ENCODE results near the gene PTPRS. TPM values are rescaled to one million over a fixed set of nuclear protein-coding genes. Genes with fewer than 3 reads are reported as not detected.

The PTPRS gene
- polyA plus RNA-seq, 3 donors: 16.4 to 106 (median 28.5) TPM

DNA sequence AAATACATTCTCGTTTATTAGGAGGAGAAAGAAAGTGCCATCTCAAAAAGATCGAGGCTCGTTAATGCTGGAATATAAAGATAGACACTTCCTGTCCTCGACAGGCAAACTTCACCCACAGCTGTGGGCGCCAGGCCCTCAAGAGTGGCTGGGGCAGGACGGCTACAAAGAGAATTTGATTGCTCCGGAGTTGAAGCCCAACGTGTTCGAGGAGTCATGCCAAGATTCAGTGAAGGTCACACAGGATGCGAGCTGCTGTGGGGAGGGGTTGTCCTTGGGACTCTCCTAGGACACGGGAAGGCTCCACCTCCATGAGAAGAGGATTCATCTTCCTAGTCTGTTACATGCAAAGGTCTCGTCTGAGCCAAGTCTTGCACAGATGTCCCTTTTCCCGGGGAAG, 16.3 kb upstream of the PTPRS start:
- no peak overlapping the region for H3K27ac ChIP-seq (ENCODE audit: low read depth, low read length)
- 24 to 40% (median 39%) methylated on average over 13 of the region's 13 CpGs for WGBS, 3 donors

DNA sequence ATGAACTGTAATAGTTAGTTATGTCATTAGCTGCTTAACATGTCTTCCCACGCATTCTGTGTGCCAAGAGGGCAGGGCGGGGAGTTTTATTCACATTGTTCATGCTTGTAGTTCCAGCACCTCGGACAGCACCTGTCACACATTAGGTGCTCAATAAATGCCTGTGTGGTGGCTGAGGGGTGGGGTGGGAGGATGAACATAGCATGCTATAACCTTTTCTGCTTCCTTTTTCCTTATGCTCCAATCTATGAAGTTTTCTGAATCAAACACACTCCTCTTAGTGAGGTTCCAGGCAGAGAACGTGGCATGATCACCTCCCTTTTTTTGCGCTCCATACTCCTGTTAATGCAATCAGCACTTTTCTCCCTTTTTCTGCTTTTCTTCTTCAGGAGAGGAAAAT, 15.8 kb upstream of the PTPRS start:
- 72 to 80% (median 77%) methylated on average over 5 of the region's 5 CpGs for WGBS, 3 donors
- no peak overlapping the region for H3K27ac ChIP-seq (ENCODE audit: low read depth, low read length)

DNA sequence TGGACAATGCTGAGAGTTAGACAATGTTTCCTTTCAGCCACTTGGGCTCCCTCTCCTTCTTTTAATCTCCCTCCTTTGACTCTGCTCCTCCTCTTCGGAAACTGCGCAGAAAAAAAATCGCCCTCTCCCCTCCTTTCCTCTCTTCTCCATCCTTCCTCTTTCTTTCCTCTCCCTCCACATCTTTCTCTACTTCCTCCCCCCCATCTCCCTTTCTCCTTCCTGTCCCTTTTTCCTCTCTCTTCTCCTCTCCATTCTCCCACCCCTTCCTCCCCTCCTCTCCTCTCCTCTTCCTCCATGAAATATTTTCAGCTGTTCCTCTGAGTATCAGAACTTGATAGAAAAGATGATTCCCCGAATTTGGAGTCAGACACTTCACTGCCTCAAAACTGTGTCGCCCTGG, 15.1 kb upstream of the PTPRS start:
- no peak overlapping the region for H3K27ac ChIP-seq (ENCODE audit: low read depth, low read length)
- 48 to 56% (median 54%) methylated on average over 5 of the region's 5 CpGs for WGBS, 3 donors

DNA sequence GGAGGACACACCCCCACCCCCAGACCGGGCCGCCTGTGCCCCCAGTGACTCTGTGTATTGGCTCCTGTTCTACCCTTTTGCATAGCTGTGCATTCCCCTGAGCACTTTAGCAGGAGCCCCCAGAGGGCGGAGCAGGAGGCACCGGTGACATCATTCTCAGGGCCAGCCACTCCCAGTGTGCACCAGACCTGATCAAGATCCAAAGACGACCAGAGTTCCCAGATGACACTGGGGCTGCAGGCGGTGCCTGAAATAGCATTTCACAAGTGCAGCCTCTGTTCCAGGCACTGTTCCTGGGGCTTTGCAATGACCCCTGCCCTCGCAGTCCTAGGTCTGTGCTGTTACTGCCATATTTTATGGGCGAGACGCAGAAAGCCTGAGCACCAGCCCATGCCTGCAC, 14.5 kb upstream of the PTPRS start:
- 55 to 58% (median 55%) methylated on average over 9 of the region's 9 CpGs for WGBS, 3 donors
- no peak overlapping the region for H3K27ac ChIP-seq (ENCODE audit: low read depth, low read length)

DNA sequence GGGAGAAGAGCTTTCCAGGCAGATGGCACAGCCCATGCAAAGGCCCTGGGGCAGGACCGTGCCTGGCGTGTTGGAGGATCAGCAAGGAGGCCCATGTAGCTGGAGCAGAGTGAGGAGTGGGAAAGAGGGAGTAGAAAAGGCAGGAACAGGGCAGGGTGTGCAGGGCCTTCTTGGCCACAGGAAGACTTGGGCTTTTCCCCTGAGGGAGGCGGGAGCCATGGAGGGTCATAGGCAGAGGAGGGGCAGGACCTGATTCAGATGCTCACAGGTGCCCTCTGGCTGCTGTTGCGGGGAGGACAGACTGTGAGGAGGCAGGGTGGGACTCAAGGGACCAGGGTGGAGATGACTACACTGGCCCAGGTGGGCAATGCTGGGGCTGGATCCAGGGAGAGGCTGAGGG, 13.8 kb upstream of the PTPRS start:
- WGBS, 3 donors: 84 to 92% (median 90%) methylated on average over 4 of the region's 4 CpGs
- H3K27ac ChIP-seq (ENCODE audit: low read depth, low read length): no peak overlapping the region

DNA sequence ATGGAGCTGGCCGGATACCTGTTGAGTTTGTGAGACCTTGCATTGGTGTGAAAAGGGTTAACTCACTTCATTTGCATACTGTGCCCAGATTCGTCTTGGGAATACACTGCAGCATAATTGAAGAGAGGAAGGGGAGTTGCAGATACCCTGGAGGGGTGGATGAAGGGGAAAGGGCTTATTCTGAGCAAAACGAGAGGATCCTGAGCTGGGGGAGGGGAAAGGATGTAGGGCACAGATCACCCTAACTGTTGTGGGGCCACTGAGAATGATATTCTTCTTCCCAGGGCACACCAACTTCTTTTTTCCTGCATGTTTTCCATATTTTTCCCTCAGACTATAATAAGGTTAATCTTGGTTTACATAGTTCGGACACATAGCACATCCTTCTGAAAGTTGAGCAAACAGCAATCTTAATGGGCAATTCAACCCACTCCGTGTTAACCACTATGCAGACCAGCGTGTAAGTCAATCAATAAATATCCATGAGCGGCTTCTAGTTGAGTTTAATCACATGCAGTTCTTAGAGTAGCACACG, 11.7 kb upstream of the PTPRS start:
- no peak overlapping the region for H3K27ac ChIP-seq (ENCODE audit: low read depth, low read length)
- 17 to 35% (median 34%) methylated on average over 8 of the region's 8 CpGs for WGBS, 3 donors

DNA sequence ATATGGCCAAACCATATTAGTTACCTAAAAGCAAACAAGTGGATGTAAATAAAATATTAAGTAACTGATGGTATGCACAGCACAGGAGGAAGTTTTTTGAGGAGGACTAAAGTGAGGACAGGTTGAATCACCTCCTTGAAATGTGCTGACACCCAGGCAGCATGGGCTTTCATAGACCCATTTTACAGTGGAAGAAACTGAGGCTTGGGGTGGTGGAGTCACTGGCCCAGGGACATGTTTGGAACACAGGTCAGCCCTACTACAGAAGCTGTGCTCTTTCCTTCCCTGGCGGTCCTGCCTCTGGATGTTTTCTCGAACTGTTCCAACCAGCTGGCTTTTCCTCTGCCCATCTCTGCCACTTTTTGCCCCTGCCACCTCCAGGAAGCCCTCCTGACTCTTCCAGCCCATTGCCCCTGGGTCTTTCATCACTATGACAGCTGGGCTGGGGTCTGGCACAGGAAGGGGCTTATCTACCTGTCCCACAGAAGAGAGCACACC, 11.2 kb upstream of the PTPRS start:
- no peak overlapping the region for H3K27ac ChIP-seq (ENCODE audit: low read depth, low read length)
- 70 to 81% (median 79%) methylated on average over 2 of the region's 2 CpGs for WGBS, 3 donors

DNA sequence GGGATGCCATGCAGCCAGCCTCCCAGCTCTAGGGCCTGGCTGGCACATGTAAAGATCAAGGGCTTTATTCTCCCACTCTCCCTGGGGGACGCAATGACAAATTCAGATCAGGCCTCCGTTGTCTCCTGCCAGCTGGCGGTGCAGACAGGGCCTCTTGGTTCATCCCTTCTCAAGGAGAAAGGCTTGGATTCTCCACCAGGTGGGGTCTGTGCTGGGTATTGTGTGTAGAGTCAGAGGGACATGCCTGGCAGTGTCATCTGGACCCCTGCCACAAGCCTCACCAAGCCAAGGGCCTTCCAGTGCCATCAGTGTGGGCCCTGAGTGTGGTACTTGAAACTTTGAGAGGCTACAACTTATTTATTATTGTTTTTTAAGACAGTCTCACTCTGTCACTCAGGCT, 8.4 kb upstream of the PTPRS start:
- 69 to 78% (median 73%) methylated on average over 3 of the region's 3 CpGs for WGBS, 3 donors
- H3K27ac ChIP-seq (ENCODE audit: low read depth, low read length): no peak overlapping the region

DNA sequence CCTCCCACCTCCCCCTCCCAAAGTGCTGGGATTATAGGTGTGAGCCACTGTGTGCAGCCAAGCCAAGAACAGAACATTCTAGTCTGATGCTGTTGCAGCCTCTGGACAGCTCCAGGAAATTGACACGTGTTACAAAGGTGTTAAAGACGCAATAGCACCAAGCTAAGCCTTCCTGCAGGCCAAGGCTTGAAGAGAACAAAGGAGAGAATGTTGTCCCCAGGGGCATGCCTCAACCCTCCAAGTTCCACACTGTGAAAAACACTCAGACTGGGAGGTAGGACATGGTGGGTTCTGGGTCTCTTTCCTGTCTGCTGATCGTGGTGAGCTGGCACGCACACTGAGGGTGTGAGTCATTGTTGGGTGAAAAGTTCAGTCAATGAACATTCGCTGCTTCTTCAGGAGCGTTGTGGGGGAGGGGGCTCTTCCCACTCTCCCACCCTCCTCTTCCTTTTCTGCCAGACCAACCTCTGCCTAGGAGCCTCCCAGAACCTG, 5.3 kb upstream of the PTPRS start:
- 19 to 29% (median 23%) methylated on average over 6 of the region's 6 CpGs for WGBS, 3 donors
- H3K27ac ChIP-seq (ENCODE audit: low read depth, low read length): no peak overlapping the region

DNA sequence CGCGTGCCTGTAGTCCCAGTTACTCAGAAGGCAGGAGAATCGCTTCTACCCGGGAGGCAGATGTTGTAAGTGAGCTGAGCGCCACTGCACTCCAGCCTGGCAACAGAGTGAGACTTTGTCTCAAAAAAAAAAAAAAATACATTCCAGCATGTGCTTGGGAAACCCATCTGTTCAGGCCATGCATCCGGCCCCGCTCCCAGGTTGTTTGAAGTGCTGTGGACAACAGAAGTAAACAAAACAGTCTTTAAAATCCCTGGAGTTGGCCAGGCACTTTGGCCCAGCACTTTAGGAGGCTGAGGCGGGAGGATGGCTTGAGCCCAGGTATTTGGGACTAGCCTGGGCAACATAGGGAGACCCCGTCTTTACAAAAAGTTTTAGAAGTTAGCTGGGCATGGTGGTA, 3.2 kb upstream of the PTPRS start:
- no peak overlapping the region for H3K27ac ChIP-seq (ENCODE audit: low read depth, low read length)
- WGBS, 3 donors: 51 to 67% (median 57%) methylated on average over 9 of the region's 9 CpGs

DNA sequence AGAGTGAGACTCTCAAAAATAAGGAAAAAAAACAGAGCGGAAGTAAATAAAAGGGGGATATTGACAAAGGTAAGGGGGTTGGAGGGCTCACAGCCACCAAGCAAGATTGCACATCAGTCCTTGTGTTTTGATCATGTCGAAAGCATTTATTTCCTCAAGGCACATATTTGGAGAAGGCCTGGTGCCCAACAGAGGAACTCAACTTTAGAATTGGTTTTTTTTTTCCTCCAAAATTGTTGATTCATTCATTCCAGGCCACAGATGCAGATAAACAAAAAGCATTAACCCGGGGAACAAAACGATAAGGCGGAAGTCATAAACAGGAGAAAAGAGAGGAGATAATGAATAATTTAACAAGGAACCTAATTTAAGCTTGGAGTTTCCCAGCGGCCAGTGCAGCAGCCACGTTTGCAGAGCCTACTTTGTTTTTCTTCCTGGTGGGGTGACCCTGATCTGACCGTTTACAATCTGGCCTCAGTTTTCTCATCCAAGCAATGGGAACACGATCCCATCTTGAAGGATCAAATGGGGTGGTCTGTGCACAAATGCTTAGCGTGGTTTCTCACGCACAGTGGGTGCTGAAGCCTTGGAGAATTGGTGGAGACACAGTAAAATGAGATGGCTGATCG, 2.1 kb upstream of the PTPRS start:
- WGBS, 3 donors: 61 to 66% (median 62%) methylated on average over 12 of the region's 12 CpGs
- no peak overlapping the region for H3K27ac ChIP-seq (ENCODE audit: low read depth, low read length)

DNA sequence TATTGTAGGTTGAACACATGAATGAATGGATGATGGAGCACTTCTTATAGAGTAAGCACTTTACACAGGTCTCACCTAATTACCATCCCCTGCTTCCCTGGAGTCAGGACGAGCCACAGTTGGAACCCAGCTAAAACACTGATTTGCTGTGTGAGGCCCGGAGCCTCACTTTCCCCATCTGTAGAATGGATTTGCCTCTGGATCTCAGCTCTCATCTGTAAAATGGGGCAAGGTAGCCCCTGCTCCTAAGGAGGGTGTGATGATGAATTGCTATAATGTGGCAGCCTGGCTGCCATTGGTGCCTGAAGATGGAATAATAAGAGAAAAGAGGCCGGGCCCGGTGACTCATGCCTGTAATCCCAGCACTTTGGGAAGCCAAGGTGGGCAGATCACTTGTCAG, 1.4 kb upstream of the PTPRS start:
- H3K27ac ChIP-seq (ENCODE audit: low read depth, low read length): no peak overlapping the region
- WGBS, 3 donors: 63 to 79% (median 66%) methylated on average over 4 of the region's 4 CpGs

DNA sequence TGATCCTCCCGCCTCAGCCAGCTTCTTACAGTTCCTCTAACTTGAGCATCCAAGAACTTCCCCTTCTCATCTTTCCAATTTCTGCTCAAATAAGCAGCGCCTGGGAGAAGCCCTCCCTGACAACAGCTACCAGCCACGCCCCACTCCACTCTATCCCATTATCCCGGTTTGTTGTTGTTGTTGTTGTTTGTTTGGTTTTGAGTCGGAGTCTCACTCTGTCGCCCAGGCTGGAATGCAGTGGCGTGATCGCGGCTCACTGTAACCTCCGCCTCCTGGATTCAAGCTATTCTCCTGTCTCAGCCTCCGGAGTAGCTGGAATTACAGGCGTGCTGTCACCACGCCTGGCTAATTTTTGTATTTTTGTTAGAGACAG, 822 bp upstream of the PTPRS start:
- H3K27ac ChIP-seq (ENCODE audit: low read depth, low read length): no peak overlapping the region
- WGBS, 3 donors: 82 to 87% (median 85%) methylated on average over 13 of the region's 13 CpGs

DNA sequence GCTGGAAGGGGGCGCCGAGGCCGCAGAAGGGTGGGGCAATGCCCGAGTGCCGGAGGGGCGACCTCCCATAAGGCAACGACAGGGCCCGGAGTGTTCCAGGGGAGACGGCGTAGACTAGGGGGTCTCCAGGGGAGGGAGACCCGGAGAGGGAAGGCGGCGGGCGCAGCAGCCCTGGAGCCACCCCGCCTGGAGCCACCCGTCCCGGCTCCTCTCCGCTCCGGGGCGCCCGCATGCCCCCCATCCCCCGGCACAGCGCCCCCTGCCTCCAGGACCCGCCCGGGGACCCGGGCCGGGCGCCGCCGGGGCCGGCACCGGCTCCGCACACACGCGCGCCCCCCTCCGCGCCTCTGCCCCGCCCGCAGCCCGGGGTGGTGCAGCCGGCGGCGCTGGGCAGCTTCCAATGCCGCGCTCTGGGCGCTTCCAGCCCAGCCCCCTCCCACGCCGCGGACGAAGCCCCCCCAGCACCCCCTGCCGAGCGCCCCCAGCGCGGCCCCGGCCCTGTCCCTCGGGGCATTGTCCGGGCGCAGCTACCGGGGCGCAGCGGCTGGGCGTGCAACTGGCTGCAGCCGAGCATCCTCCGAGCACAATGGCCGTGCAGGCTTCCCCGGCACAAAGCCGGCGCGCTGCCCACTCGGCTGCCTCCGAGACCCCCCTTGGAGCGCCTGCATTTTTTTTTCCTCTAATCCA, 519 bp downstream of the PTPRS start:
- H3K27ac ChIP-seq (ENCODE audit: low read depth, low read length): no peak overlapping the region
- WGBS, 3 donors: 1 to 2% (median 1%) methylated on average over 38 to 67 of the region's 73 CpGs

DNA sequence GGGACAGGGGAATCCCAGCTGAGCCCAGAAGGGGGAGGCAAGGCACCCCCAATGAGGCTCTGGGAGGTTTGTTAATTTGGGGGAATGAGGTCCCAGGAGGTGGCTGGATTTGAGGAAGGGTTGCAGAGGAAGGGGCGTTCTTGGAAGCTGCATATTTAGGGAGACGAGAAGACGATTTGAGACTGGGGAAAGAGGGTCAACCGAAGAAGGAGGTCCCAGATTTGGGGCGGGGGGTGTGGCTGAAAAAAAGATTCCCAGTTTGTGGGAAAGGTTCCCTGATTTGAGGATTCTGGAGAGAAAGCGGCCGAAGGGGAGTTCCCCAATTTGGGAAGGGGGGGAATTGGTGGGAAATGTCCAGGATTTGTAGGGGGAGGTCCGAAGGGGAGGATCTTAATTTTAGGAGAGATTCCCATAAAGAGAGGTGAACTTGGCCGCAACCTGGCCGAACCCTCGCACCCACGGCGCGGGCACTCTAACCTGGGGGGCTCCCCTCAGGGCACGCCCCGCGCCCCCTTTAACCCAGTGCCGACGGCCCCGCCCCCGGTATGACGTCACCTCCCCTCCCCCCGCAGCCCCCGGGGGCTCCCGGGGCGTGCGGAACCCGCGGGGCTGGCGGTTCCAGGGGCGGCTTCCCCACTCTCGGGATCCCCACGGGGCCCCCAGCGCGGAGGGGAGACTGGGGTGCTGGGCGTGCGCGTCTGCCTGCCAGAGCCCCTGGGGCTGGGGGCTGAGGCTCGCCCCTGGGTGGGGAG, 1.2 kb downstream of the PTPRS start:
- WGBS, 3 donors: 1 to 2% (median 2%) methylated on average over 34 to 39 of the region's 39 CpGs
- H3K27ac ChIP-seq (ENCODE audit: low read depth, low read length): no peak overlapping the region

DNA sequence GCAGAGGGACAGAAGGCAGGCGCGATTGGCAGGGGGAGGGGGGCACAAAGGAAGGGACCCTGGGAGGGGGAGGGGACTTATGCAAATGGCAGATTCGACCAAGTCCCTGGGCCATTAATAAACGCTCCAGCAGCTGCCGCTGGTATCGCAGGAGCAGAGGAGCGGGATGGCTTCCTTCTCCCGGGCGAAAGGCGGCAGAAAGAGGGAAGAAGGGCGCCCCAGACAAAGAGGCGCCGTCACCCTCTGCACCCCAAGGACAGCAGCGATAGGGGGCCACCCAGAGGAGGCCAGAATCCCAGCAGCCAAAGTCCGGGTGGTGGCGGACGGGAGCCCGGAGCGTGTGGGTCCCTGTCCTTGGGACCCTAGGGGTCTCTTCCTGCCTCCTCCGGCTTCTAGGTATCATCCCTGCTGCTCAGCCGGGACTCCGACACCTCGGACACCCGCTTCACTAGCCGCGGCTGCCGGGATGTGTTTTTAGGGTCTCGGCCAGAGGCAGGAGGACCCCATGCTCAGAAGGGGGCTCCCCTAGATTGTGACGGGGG, 1.9 kb downstream of the PTPRS start:
- no peak overlapping the region for H3K27ac ChIP-seq (ENCODE audit: low read depth, low read length)
- WGBS, 3 donors: 2 to 8% (median 8%) methylated on average over 27 to 29 of the region's 29 CpGs

DNA sequence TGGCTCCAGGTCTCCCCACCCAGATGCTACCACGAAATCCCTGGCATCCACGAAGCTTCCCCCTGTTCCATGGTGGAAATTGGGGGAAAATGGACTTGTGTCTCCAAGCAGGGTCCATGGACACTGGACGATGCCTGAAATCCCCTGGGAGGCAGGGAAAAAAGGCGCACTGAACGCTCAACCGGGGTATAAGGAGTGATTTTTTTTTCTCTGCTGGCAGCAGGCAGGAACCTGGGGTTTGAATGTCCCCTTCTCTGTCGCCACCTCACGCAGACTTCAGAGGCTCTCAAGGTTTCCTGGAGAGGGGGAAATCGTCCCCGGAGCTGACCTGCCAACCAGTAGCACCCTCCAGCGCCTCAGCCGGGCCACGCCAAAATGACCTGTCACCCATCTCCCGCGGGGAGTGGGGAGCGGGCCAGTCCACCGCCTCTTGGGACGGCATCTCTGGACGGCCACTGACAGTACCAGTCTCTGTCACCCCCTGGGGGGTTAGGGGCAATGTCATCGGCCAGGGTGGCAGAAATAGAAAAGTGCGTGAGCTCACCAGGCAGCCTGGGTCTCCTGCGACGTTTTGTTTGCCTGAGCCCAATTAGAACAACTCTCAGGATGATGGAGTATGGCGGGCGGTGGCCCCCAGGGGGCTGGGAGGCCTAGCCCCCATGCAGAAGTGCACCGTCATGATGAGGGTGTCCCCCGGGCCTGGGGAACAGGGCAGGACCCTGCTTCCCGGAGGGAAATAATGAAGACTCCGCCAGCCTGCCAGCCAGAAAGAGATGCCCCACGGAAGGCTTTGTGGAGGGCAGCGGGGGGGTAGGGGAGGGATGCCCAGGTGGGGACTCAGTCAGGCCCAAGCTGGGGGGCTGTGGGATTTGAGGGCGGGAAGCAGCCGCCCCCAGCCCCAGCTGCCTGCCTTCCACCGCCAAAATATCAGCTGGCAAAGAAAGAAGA, 2.6 kb downstream of the PTPRS start:
- no peak overlapping the region for H3K27ac ChIP-seq (ENCODE audit: low read depth, low read length)
- WGBS, 3 donors: 31 to 62% (median 58%) methylated on average over 34 of the region's 34 CpGs

DNA sequence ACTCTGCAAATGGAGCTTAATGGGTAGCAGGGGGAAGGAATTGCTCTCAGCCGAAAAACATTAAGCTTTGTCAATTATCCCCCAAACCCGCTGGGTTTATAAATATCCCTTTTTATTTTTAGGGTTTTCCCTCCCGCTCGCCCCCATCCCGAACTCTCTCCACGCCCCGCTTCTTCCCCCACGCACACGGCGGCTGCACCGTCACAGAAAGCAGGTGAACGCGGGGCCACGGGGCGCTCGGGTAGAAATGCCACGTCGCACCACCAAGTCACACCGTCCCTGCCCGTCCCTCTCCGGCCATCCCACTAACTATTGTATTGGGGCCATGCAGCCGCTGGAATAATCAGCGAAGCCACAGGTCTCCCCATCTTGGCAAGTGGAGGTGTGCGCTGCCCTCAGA, 3.5 kb downstream of the PTPRS start:
- WGBS, 3 donors: 75 to 83% (median 82%) methylated on average over 24 of the region's 24 CpGs

More for the DNA sequence above, 3.5 kb downstream of the PTPRS start:
- no peak overlapping the region for H3K27ac ChIP-seq (ENCODE audit: low read depth, low read length)

All from adipose tissue (tissue), 3 donors.